Measurements from ENCODE around the gene CDK10.

CDK10 gene

GRCh38 chr16:89709716-89710432, 23.4 kb downstream of the CDK10 start:
- TF ChIP-seq NFIC (IDR thresholded peaks at IDR 0.05) (no peak), REST (IDR thresholded peaks at IDR 0.05; ENCODE audit: low read depth) (no peak), YY1 (IDR thresholded peaks at IDR 0.05; ENCODE audit: low read depth) (no peak), FOXM1 (IDR thresholded peaks at IDR 0.05; ENCODE audit: borderline replicate concordance, low read depth) (no peak), TEAD4 (IDR thresholded peaks at IDR 0.05) (no peak), EGR1 (IDR thresholded peaks at IDR 0.05) (no peak), USF1 (IDR thresholded peaks at IDR 0.05) (no peak), TAF1 (IDR thresholded peaks at IDR 0.05; ENCODE audit: low read depth) (no peak), CEBPB (IDR thresholded peaks at IDR 0.05) (no peak), CREB1 (IDR thresholded peaks at IDR 0.05; ENCODE audit: low read depth) (no peak), ZBTB7A (IDR thresholded peaks at IDR 0.05; ENCODE audit: low read depth) (no peak), RAD21 (IDR thresholded peaks at IDR 0.05; ENCODE audit: low read depth) (no peak), EP300 (IDR thresholded peaks at IDR 0.05; ENCODE audit: borderline replicate concordance) (no peak)

DNA sequence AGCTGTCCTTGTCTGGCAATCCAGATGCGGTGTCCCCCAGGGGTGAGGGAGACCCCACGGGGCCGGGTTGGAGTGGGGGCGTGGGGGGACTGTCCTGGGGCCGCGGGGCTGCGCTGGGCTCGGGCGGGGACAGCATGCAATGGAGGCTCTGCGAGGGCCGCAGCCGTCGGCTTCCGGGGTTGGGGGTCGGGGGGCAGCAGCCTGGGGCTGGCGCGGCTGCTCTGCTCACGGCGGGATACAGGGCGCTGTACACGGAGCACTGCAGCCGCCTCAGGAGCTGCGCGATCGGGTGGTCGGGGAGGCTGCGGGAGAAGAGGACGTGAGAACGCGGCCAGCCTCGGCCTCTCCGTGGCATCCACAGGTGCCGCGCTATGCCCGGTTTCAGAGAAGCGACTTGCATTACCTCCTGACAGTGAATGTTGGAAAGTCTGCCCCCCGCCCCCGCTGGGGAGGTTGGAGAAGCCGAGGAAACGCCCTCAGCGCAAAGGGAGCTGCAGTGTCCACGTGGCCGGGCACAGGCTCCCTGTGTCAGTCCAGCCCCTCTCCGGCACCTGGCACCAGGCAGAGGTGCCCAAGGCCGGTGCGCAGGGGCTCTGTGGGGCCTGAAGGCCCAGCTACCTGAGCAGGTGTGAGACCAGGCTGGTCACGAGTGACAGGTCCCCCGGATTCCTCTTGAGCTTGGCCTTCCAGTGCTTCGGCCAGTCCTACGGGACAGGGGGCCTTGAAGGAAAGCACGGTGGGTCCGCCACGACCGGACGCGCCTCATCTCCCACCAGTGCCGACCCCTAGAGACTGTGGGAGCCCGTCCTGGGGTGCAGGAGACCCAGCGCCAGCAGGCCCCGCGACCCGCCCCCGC, 24.4 kb downstream of the CDK10 start:
- no peak for TF ChIP-seq TAF1 (IDR thresholded peaks at IDR 0.05; ENCODE audit: low read depth)
- no peak for TF ChIP-seq TEAD4 (IDR thresholded peaks at IDR 0.05)
- no peak for TF ChIP-seq FOXM1 (IDR thresholded peaks at IDR 0.05; ENCODE audit: borderline replicate concordance, low read depth)
- TF ChIP-seq TCF12 (IDR thresholded peaks at IDR 0.05; ENCODE audit: low read depth), result no peak
- TF ChIP-seq EP300 (IDR thresholded peaks at IDR 0.05; ENCODE audit: borderline replicate concordance), result no peak
- TF ChIP-seq REST (IDR thresholded peaks at IDR 0.05; ENCODE audit: low read depth), result no peak
- TF ChIP-seq NFIC (IDR thresholded peaks at IDR 0.05), result no peak
- no peak for TF ChIP-seq CEBPB (IDR thresholded peaks at IDR 0.05)
- no peak for TF ChIP-seq USF1 (IDR thresholded peaks at IDR 0.05)
- no peak for TF ChIP-seq RAD21 (IDR thresholded peaks at IDR 0.05; ENCODE audit: low read depth)
- no peak for TF ChIP-seq EGR1 (IDR thresholded peaks at IDR 0.05)
- TF ChIP-seq ZBTB7A (IDR thresholded peaks at IDR 0.05; ENCODE audit: low read depth), result no peak; the same call in 1 of the 2 replicates
- TF ChIP-seq YY1 (IDR thresholded peaks at IDR 0.05; ENCODE audit: low read depth), result no peak
- TF ChIP-seq CREB1 (IDR thresholded peaks at IDR 0.05; ENCODE audit: low read depth), result no peak
- TF ChIP-seq MAX (IDR thresholded peaks at IDR 0.05), result no peak

DNA sequence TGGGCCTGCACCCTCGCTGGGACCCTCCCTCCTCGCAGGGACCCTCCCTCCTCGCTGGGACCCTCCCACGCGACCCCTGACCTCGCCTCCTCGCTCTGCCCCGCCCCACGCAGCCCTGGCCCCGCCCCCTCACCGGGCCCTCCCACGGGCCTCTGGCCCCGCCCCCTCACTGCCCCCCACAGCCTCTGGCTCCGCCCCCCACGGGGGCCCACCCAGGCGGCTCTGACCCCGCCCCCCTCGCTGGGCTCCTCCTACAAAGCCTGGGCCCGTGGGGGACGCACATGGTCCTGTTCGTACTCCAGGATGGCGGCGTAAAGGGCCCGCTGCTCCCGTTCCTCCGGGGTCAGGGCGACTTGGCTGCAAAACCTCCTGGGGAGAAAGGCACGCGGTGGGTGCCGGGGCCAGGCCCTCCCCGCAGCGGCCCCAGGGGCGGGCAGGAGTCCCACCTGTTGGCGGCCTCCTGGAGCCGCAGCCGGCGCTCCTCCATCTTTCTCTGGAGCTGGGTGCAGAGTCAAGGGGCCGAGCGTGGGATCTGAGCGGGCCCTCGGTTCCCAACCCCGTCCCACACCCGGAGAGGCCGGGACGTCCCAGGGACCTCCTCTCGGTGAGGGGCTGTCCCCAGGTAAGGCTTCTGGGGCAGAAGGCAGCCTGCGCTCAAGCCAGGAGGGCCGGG, 25.2 kb downstream of the CDK10 start:
- TF ChIP-seq CREB1 (IDR thresholded peaks at IDR 0.05; ENCODE audit: low read depth) (no peak), EP300 (IDR thresholded peaks at IDR 0.05; ENCODE audit: borderline replicate concordance) (no peak), TEAD4 (IDR thresholded peaks at IDR 0.05) (no peak), RAD21 (IDR thresholded peaks at IDR 0.05; ENCODE audit: low read depth) (no peak), MAX (IDR thresholded peaks at IDR 0.05) (peak; percentile 94), YY1 (IDR thresholded peaks at IDR 0.05; ENCODE audit: low read depth) (peak; percentile 79), CEBPB (IDR thresholded peaks at IDR 0.05) (no peak), FOXM1 (IDR thresholded peaks at IDR 0.05; ENCODE audit: borderline replicate concordance, low read depth) (no peak), ZBTB7A (IDR thresholded peaks at IDR 0.05; ENCODE audit: low read depth) (no peak), TCF12 (IDR thresholded peaks at IDR 0.05; ENCODE audit: low read depth) (0 out of 2 replicates have a peak, but pooled peaks have one; percentile 45), REST (IDR thresholded peaks at IDR 0.05; ENCODE audit: low read depth) (no peak), NFIC (IDR thresholded peaks at IDR 0.05) (no peak), TAF1 (IDR thresholded peaks at IDR 0.05; ENCODE audit: low read depth) (peak; percentile 56), USF1 (IDR thresholded peaks at IDR 0.05) (no peak), EGR1 (IDR thresholded peaks at IDR 0.05) (peak; percentile 77)

Measured in Ishikawa (cell line).